ENCODE results near the gene DBH. TPM values are rescaled to one million over a fixed set of nuclear protein-coding genes. Genes with fewer than 3 reads are reported as not detected.

The DBH gene
- total RNA-seq, 1 donor = not detected

DNA sequence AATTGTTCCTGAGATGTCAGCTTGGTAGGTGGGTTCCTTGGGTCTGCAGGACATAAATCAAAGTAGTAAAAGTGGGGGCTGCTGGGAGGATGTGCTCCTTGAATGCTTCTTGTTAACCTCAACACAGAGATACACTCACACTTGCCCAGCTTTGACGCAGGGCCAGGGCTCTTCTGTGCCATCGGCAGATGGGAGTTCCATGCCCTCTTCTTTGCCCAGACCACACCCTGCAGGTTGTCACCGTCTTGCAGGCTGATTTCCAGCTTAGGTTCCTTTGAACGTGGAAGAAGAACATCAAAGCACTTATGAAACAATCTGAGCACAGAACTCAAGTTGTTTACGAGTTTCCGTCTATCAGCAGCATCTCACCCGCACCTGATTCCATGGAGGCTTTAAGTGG lies 11.0 kb downstream of the DBH start:
- no peak for TF ChIP-seq CTCF (IDR thresholded peaks at IDR 0.05; ENCODE audit: insufficient read depth, low read length)
- no peak for DNase-seq (ENCODE audit: low read depth)
- no peak overlapping the region for H3K4me3 ChIP-seq (ENCODE audit: low read depth, low read length)

GRCh38 chr9:133647765-133648469 lies 11.8 kb downstream of the DBH start:
- H3K4me3 ChIP-seq (ENCODE audit: low read depth, low read length) = no peak overlapping the region
- TF ChIP-seq CTCF (IDR thresholded peaks at IDR 0.05; ENCODE audit: insufficient read depth, low read length) = no peak
- no peak for DNase-seq (ENCODE audit: low read depth)

- TF ChIP-seq CTCF (IDR thresholded peaks at IDR 0.05; ENCODE audit: insufficient read depth, low read length) = no peak
- no peak overlapping the region for H3K4me3 ChIP-seq (ENCODE audit: low read depth, low read length)
- no peak for DNase-seq (ENCODE audit: low read depth)
Measured at GRCh38 chr9:133649194-133649593, 13.0 kb downstream of the DBH start.

DNA sequence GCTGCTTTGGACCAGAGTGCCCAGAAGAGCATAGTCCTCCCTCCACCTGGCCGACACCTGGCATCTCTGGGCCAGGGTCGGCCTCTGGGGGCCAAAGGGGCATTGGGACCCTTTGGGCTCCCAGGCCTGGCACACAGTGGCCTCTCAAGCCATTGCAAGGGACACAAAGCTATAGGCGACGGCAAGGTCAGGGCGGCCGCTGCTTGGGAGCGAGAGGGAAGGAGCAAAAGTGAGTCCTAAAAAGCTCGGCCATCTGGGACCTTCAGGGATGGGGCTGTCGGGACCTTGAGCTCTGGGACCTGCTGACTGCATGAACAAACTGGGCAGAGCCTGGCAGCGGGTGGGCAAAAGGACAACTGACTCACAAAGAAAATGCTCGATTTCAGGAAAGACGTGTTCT lies 13.9 kb downstream of the DBH start:
- DNase-seq (ENCODE audit: low read depth) = no peak
- no peak for TF ChIP-seq CTCF (IDR thresholded peaks at IDR 0.05; ENCODE audit: insufficient read depth, low read length)
- H3K4me3 ChIP-seq (ENCODE audit: low read depth, low read length) = no peak overlapping the region

DNA sequence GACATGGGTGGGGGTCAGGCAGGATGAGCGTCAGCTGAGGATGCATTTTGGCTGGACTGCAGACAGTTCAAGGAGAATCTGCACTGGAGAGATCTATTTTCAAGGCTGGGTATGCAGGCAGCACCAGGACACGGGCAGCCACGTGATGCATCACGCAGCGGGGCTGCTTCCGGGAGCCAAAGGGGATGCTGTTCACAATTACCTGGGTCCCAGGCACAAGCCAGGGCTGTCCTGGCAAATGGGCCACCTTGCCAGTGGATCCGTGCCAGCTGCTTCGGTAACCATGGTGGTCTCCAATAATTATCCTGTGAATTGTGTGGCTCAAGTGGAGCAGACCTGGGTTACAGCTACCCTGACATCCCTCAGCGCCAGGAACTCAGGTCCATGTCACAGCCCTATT lies 17.5 kb downstream of the DBH start:
- H3K4me3 ChIP-seq (ENCODE audit: low read depth, low read length) = no peak overlapping the region
- DNase-seq (ENCODE audit: low read depth) = no peak
- TF ChIP-seq CTCF (IDR thresholded peaks at IDR 0.05; ENCODE audit: insufficient read depth, low read length) = no peak

DNA sequence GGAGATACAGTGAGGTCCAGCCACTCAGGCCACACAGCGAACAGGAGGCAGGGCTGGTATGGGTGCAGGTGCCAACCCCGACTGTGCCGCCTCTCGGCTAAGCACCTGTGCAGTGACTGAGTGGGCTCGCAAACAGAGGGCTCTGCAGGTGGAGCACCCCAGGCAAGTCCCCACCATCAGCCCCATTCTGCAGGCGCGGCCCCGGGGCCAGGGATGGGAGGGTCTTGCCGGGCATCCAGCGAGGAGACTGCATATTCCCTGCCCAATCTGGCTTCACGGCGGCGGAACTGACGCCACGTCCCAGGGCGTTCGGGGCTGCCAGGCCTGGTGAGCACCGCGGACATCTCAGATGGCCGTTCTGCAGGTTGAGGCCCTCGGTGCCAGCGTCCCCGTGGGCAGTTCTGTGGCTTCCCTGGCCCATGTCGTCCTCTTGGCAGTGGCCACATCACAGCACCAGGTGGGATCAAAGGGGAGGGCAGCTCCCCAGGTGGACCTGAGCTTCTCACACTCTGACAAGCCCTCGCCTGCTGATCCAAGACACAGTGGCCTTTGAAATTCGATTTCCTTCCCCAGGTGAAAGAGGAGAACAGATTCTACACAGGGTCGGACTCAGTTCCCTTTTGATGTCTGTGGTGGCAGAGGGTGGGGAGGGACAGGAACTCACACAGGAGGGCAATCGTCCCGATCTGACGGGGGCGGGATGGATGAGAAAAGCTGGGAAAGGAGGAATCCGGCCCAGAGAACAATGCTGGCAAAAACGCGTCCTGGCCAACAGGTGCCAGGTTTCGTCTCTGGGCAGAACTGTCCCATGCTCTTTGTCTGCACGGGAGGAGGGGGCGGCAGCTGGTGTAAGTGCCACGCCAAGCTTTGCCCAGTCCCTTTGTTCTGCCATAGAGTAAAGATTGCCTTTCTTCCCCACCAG lies 18.8 kb downstream of the DBH start:
- H3K4me3 ChIP-seq (ENCODE audit: low read depth, low read length) = no peak overlapping the region
- TF ChIP-seq CTCF (IDR thresholded peaks at IDR 0.05; ENCODE audit: insufficient read depth, low read length) = no peak

More for the DNA sequence above, 18.8 kb downstream of the DBH start:
- DNase-seq (ENCODE audit: low read depth) = no peak
